Gastroesophageal sphincter (tissue), 4 donors: Measurements from ENCODE around the gene FOXN3. TPM values are rescaled to one million over a fixed set of nuclear protein-coding genes. Genes with fewer than 3 reads are reported as not detected.

ENCODE experiments used
- ATAC-seq: fragments of 150-250 bp; one replicate; pipeline ENCODE4 v1.9.1; 2016; ENCODE audit warnings: mild to moderate bottlenecking, moderate library complexity
- H3K27ac ChIP-seq, 4 donors: fragments of 200-600 bp; sonication (generic) in 3 of 4; 1 replicate in 3 of 4; 2 replicates in 1 of 4; pipeline ENCODE4 v1.5.1; 2016 to 2019
- H3K27me3 ChIP-seq: fragments of 200-600 bp; sonication (generic); one replicate; pipeline ENCODE4 v1.5.1; 2019
- H3K36me3 ChIP-seq, 2 donors: fragments of 200-600 bp; sonication (generic); one replicate each; pipeline ENCODE4 v1.5.1; 2019; ENCODE audit warnings: control low read depth in 1 of 2
- H3K4me1 ChIP-seq, 3 donors: fragments of 200-600 bp; sonication (generic); 1 replicate in 2 of 3; 2 replicates in 1 of 3; pipeline ENCODE4 v1.5.1; 2016 to 2019; ENCODE audit warnings: control low read depth in 2 of 3
- H3K4me3 ChIP-seq, 2 donors: fragments of 200-600 bp; sonication (generic); one replicate each; pipeline ENCODE4 v1.5.1; 2019; ENCODE audit warnings: mild to moderate bottlenecking in 1 of 2, moderate library complexity in 1 of 2
- H3K9me3 ChIP-seq, 3 donors: fragments of 200-600 bp; sonication (generic); one replicate each; pipeline ENCODE4 v1.5.1; 2017 to 2019; ENCODE audit warnings: control low read depth in 2 of 3
- CTCF ChIP-seq, 4 experiments: fragments of 200-600 bp in 2 of 4; fragments of 450-650 bp in 2 of 4; sonication (generic) in 1 of 4; IDR thresholded peaks; one replicate each; pipeline ENCODE4 v1.5.1; 2017 to 2019; ENCODE audit warnings: antibody characterized with exemption in 4 of 4, mild to moderate bottlenecking in 2 of 4, moderate library complexity in 2 of 4
- EP300 ChIP-seq: sonication (generic); formaldehyde crosslinking; IDR thresholded peaks from one replicate; pipeline ENCODE4 v1.6.1; 2017; ENCODE audit warnings: antibody characterized with exemption, mild to moderate bottlenecking
- POLR2A ChIP-seq, 2 donors: fragments of 450-650 bp; IDR thresholded peaks; one replicate each; pipeline ENCODE4 v1.6.1; 2017; ENCODE audit warnings: antibody characterized with exemption in 2 of 2, mild to moderate bottlenecking in 2 of 2, moderate library complexity in 1 of 2
- POLR2AphosphoS5 ChIP-seq: sonication (generic); formaldehyde crosslinking; IDR thresholded peaks from one replicate; pipeline ENCODE4 v1.6.1; 2017; ENCODE audit warnings: antibody characterized with exemption
- WGBS, 2 donors: methylation state at CpG; one replicate each; pipeline ENCODE4 v1.1.5; 2018; ENCODE audit warnings: low coverage in 1 of 2; 5-methylcytosine and 5-hydroxymethylcytosine counted together
- total RNA-seq, 4 donors: library from RNA; depleted of rRNA; stranded (reverse); fragments of >200 nt; gene quantifications; one replicate each; pipeline ENCODE4 v1.1.0, GENCODE V29; 2016

Gene FOXN3
- total RNA-seq, 4 donors from 2014 or later = 116 to 172 (median 136) TPM

GRCh38 chr14:89312932-89313331 lies 104.1 kb downstream of the FOXN3 start:
- TF ChIP-seq EP300 (no peak), POLR2A (IDR thresholded peaks at IDR 0.05) (no peak), POLR2AphosphoS5 (no peak), CTCF (IDR thresholded peaks at IDR 0.05) (no peak)
- H3K9me3 ChIP-seq = no peaks in the 10 kb centered on the region
- H3K27ac ChIP-seq = no peak overlapping the region
- no peaks in the 10 kb centered on the region for H3K36me3 ChIP-seq
- no peak for ATAC-seq
- whole genome bisulfite sequencing, 2 donors = 83 to 97% methylated on average over 4 of the region's 5 CpGs
- no peaks in the 10 kb centered on the region for H3K27me3 ChIP-seq
- H3K4me3 ChIP-seq = no peak overlapping the region
- peaks cover 0 to 38% (median 6%) of the 10 kb centered on the region in 3 donors for H3K4me1 ChIP-seq

DNA sequence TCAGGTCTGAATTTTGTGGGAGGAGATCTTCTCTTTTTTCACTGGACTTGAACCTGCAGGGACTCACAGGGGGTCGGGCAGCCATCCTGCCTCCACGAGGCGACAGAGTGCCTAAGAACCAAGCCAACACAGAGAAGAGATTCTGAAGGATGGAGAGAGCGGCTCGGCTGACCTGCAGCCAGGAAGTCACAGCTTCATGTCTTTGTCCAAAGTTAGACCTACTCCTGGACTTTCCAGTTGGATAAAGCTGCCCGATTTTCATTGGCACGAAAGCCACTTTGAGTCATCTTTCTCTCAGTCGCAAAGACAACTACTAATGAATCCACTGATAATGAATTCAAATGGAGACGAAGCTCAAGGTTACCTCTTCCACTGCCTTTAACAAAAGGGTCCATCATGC lies 106.8 kb downstream of the FOXN3 start:
- H3K4me3 ChIP-seq = no peak overlapping the region
- 92% methylated on average over 9 of the region's 9 CpGs; no CpG with 5 or more reads in 1 of the 2 donors for WGBS, 2 donors
- no peaks in the 10 kb centered on the region for H3K27me3 ChIP-seq
- ATAC-seq = no peak
- no peak overlapping the region for H3K27ac ChIP-seq
- peaks cover 0 to 40% (median 15%) of the 10 kb centered on the region in 3 donors for H3K4me1 ChIP-seq
- H3K36me3 ChIP-seq = no peaks in the 10 kb centered on the region
- H3K9me3 ChIP-seq = no peaks in the 10 kb centered on the region
- TF ChIP-seq EP300 = no peak
- no peak for TF ChIP-seq POLR2AphosphoS5
- no peak for TF ChIP-seq POLR2A (IDR thresholded peaks at IDR 0.05)
- TF ChIP-seq CTCF (IDR thresholded peaks at IDR 0.05) = no peak

- Histone ChIP-seq H3K27ac (no peak overlapping the region), H3K4me1 (peaks cover 0 to 45% (median 19%) of the 10 kb centered on the region in 3 donors), H3K36me3 (no peaks in the 10 kb centered on the region), H3K27me3 (no peaks in the 10 kb centered on the region), H3K9me3 (no peaks in the 10 kb centered on the region), H3K4me3 (no peak overlapping the region)
- TF ChIP-seq POLR2A (IDR thresholded peaks at IDR 0.05) = no peak
- no peak for TF ChIP-seq POLR2AphosphoS5
- TF ChIP-seq CTCF (IDR thresholded peaks at IDR 0.05) = no peak
- TF ChIP-seq EP300 = no peak
- no peak for ATAC-seq
- 60 to 86% methylated on average over 1 to 11 of the region's 11 CpGs for WGBS, 2 donors
Measured at GRCh38 chr14:89309670-89310177, 107.3 kb downstream of the FOXN3 start.

GRCh38 chr14:89308232-89308959 lies 108.6 kb downstream of the FOXN3 start:
- Histone ChIP-seq H3K9me3 (no peaks in the 10 kb centered on the region), H3K36me3 (no peaks in the 10 kb centered on the region), H3K4me1 (peaks cover 0 to 58% (median 29%) of the 10 kb centered on the region in 3 donors), H3K27me3 (no peaks in the 10 kb centered on the region), H3K4me3 (no peak overlapping the region), H3K27ac (no peak overlapping the region)
- no peak for ATAC-seq
- TF ChIP-seq EP300 (no peak), POLR2AphosphoS5 (no peak)
- WGBS, 2 donors = 76 to 92% methylated on average over 5 to 6 of the region's 10 CpGs

DNA sequence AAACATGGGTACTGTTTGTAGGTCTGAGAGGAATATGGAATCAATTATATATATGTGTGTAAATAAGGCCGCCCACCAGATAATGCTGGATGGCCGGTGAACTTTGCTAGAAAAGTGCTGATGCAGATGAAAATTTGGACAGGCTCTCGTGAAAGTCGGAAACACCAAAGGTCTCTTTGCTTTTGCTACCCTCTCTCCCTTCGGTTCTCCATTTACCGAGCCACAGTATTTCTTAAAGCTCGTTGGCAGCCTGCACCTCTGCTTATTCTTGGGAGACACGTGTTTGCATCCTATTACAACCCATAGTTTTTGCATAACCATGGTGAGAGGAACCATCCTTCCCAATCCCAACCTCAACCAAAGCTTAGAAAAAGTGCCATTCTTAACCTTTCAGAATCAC lies 109.6 kb downstream of the FOXN3 start:
- TF ChIP-seq POLR2A (IDR thresholded peaks at IDR 0.05) (no peak), POLR2AphosphoS5 (no peak), EP300 (no peak), CTCF (IDR thresholded peaks at IDR 0.05) (no peak)
- no peaks in the 10 kb centered on the region for H3K27me3 ChIP-seq
- no peaks in the 10 kb centered on the region for H3K9me3 ChIP-seq
- WGBS, 2 donors = 84 to 89% methylated on average over 7 to 8 of the region's 8 CpGs
- H3K4me1 ChIP-seq = peaks cover 0 to 64% (median 36%) of the 10 kb centered on the region in 3 donors
- H3K36me3 ChIP-seq = no peaks in the 10 kb centered on the region
- no peak overlapping the region for H3K4me3 ChIP-seq
- H3K27ac ChIP-seq = no peak overlapping the region
- no peak for ATAC-seq
